ENCODE results near the gene MRPL1. TPM values are rescaled to one million over a fixed set of nuclear protein-coding genes. Genes with fewer than 3 reads are reported as not detected.
"Not testable (repeated sequence)": the region's sequence is repeated elsewhere in the genome, so short reads cannot be mapped to it uniquely, and the experiment has no call there.

Gene MRPL1
- total RNA-seq, 1 donor from 2014 or later: 50.8 TPM

GRCh38 chr4:77861495-77861894 is 1.1 kb upstream of the MRPL1 start:
- no peak for DNase-seq
- TF ChIP-seq, protein P1, sequence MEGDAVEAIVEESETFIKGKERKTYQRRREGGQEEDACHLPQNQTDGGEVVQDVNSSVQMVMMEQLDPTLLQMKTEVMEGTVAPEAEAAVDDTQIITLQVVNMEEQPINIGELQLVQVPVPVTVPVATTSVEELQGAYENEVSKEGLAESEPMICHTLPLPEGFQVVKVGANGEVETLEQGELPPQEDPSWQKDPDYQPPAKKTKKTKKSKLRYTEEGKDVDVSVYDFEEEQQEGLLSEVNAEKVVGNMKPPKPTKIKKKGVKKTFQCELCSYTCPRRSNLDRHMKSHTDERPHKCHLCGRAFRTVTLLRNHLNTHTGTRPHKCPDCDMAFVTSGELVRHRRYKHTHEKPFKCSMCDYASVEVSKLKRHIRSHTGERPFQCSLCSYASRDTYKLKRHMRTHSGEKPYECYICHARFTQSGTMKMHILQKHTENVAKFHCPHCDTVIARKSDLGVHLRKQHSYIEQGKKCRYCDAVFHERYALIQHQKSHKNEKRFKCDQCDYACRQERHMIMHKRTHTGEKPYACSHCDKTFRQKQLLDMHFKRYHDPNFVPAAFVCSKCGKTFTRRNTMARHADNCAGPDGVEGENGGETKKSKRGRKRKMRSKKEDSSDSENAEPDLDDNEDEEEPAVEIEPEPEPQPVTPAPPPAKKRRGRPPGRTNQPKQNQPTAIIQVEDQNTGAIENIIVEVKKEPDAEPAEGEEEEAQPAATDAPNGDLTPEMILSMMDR (IDR thresholded peaks at IDR 0.05; ENCODE audit: borderline replicate concordance): no peak
- H3K4me3 ChIP-seq: peak overlapping the region; percentile 84
- peaks cover 30% of the 10 kb centered on the region for H3K4me1 ChIP-seq
- intact Hi-C loops (cut with micrococcal nuclease): loop anchor here (5.0 kb wide), 1 partner anchor 44 kb away; the partner anchor contains the start of gene CNOT6L
- no peaks in the 10 kb centered on the region for H3K27me3 ChIP-seq (ENCODE audit: low read depth)
- peak overlapping the region; percentile 93 for H3K27ac ChIP-seq (replicated peaks)
- no peaks in the 10 kb centered on the region for H3K9me3 ChIP-seq (replicated peaks)
- H3K36me3 ChIP-seq: no peaks in the 10 kb centered on the region

GRCh38 chr4:77863341-77863740 is 711 bp downstream of the MRPL1 start:
- not testable (repeated sequence) for H3K9me3 ChIP-seq (replicated peaks); DNase-seq; H3K27me3 ChIP-seq (ENCODE audit: low read depth); H3K36me3 ChIP-seq
- H3K27ac ChIP-seq (replicated peaks): peak overlapping the region; percentile 93
- intact Hi-C loops (cut with micrococcal nuclease): loop anchor here (5.0 kb wide), 1 partner anchor 46 kb away; the partner anchor contains the start of gene CNOT6L
- peak overlapping the region; percentile 84 for H3K4me3 ChIP-seq
- H3K4me1 ChIP-seq: peaks cover 23% of the 10 kb centered on the region

GRCh38 chr4:77865259-77865658 is 2.6 kb downstream of the MRPL1 start:
- peaks cover 41% of the 10 kb centered on the region for H3K4me1 ChIP-seq
- no peak for DNase-seq
- peaks cover 3% of the 10 kb centered on the region for H3K36me3 ChIP-seq
- H3K4me3 ChIP-seq: no peak overlapping the region
- TF ChIP-seq, protein P1 (IDR thresholded peaks at IDR 0.05; ENCODE audit: borderline replicate concordance): no peak
- H3K27me3 ChIP-seq (ENCODE audit: low read depth): no peaks in the 10 kb centered on the region
- intact Hi-C loops (cut with micrococcal nuclease): no loop called here
- H3K27ac ChIP-seq (replicated peaks): no peak overlapping the region
- H3K9me3 ChIP-seq (replicated peaks): no peaks in the 10 kb centered on the region

- H3K36me3 ChIP-seq: peaks cover 50% of the 10 kb centered on the region
- H3K4me3 ChIP-seq: no peak overlapping the region
- TF ChIP-seq, protein P1 (IDR thresholded peaks at IDR 0.05; ENCODE audit: borderline replicate concordance): no peak
- peaks cover 21% of the 10 kb centered on the region for H3K4me1 ChIP-seq
- no peak overlapping the region for H3K27ac ChIP-seq (replicated peaks)
- no peaks in the 10 kb centered on the region for H3K9me3 ChIP-seq (replicated peaks)
- no peaks in the 10 kb centered on the region for H3K27me3 ChIP-seq (ENCODE audit: low read depth)
- DNase-seq: no peak
- intact Hi-C loops (cut with micrococcal nuclease): no loop called here
These were observed 10.3 kb downstream of the MRPL1 start for GRCh38 chr4:77872723-77873445.

GRCh38 chr4:77877167-77877566 is 14.5 kb downstream of the MRPL1 start:
- no peak for DNase-seq
- TF ChIP-seq, protein P1 (IDR thresholded peaks at IDR 0.05; ENCODE audit: borderline replicate concordance): no peak
- intact Hi-C loops (cut with micrococcal nuclease): no loop called here
- Histone ChIP-seq H3K9me3 (replicated peaks) (no peaks in the 10 kb centered on the region), H3K36me3 (peaks cover 44% of the 10 kb centered on the region), H3K4me3 (no peak overlapping the region), H3K27ac (replicated peaks) (no peak overlapping the region), H3K4me1 (peaks cover 4% of the 10 kb centered on the region), H3K27me3 (ENCODE audit: low read depth) (no peaks in the 10 kb centered on the region)
